GM18907 (cell line): ENCODE data around the gene XRCC4.
"Not testable (repeated sequence)": the region's sequence is repeated elsewhere in the genome, so short reads cannot be mapped to it uniquely, and the experiment has no call there.

Experiments
- ATAC-seq: cut with Tn5 transposase; IDR thresholded peaks from one replicate; pipeline ENCODE4 v1.9.1; 2021; ENCODE audit warnings: mild to moderate bottlenecking, moderate library complexity; ENCODE audit not compliant: unreplicated experiment

The XRCC4 gene

GRCh38 chr5:83076742-83077661, at the start of gene XRCC4, which contains the start of gene TMEM167A:
XRCC4 (plus strand) TSS chr5:83077547; CDS start chr5:83104920, 27,373 bp downstream.
TMEM167A (minus strand) TSS chr5:83077394; CDS start chr5:83077323, 71 bp downstream.
- peak; percentile 99 for ATAC-seq

GRCh38 chr5:83029912-83030311, 47.4 kb upstream of the XRCC4 start:
- ATAC-seq: no peak

GRCh38 chr5:83031381-83031780, 46.0 kb upstream of the XRCC4 start:
- no peak for ATAC-seq

- ATAC-seq: no peak
Observed at GRCh38 chr5:83034036-83034435, 43.3 kb upstream of the XRCC4 start.

GRCh38 chr5:83034528-83035207, 42.7 kb upstream of the XRCC4 start:
- ATAC-seq: no peak

- ATAC-seq: no peak
Observed at GRCh38 chr5:83035373-83036100, 41.8 kb upstream of the XRCC4 start.

GRCh38 chr5:83036991-83037575, 40.3 kb upstream of the XRCC4 start:
- ATAC-seq: no peak

- ATAC-seq: no peak
Observed at GRCh38 chr5:83038924-83039323, 38.4 kb upstream of the XRCC4 start.

GRCh38 chr5:83042507-83042906, 34.8 kb upstream of the XRCC4 start:
- no peak for ATAC-seq

- ATAC-seq: no peak
Observed at GRCh38 chr5:83044926-83045325, 32.4 kb upstream of the XRCC4 start.

- ATAC-seq: no peak
Observed at GRCh38 chr5:83048277-83048676, 29.1 kb upstream of the XRCC4 start.

- no peak for ATAC-seq
Observed at GRCh38 chr5:83048811-83049210, 28.5 kb upstream of the XRCC4 start.

GRCh38 chr5:83049370-83049885, 27.9 kb upstream of the XRCC4 start:
- ATAC-seq: no peak

- ATAC-seq: no peak
Observed at GRCh38 chr5:83050723-83051340, 26.5 kb upstream of the XRCC4 start.

GRCh38 chr5:83055166-83055565, 22.2 kb upstream of the XRCC4 start:
- no peak for ATAC-seq

- no peak for ATAC-seq
Observed at GRCh38 chr5:83058726-83059125, 18.6 kb upstream of the XRCC4 start.

GRCh38 chr5:83059341-83059740, 18.0 kb upstream of the XRCC4 start:
- no peak for ATAC-seq

GRCh38 chr5:83066548-83067110, 10.7 kb upstream of the XRCC4 start:
- no peak for ATAC-seq

GRCh38 chr5:83067377-83067776, 10.0 kb upstream of the XRCC4 start:
- not testable (repeated sequence) for ATAC-seq
